GM12878 (cell line): ENCODE data around the gene MAD1L1. TPM values are rescaled to one million over a fixed set of nuclear protein-coding genes. Genes with fewer than 3 reads are reported as not detected.

ENCODE experiments used
- ATAC-seq: fragments of 200-7000 bp; cut with Tn5 transposase; 3 replicates; pipeline ENCODE4 v1.9.1; 2020; ENCODE audit warnings: mild to moderate bottlenecking, moderate library complexity
- BruUV-seq: library from RNA; stranded (reverse); fragments of 400-500 nt; replicated peaks from 2 replicates; lab custom pipeline; 2021; lab: Mats Ljungman, UMichigan
- CTCF ChIA-PET: fragments of 300-600 bp; sonication (Branson Sonifier 250); formaldehyde crosslinking; extraction: SDS; loops from one replicate; lab custom pipeline; 2021; ENCODE audit warnings: inconsistent platforms; lab: Yijun Ruan, JAX
- POLR2A ChIA-PET: fragments of 350-600 bp; formaldehyde crosslinking; extraction: SDS; loops from one replicate; lab custom pipeline; 2021; ENCODE audit warnings: inconsistent platforms; lab: Charles Lee
- RAD21 ChIA-PET: fragments of 300-600 bp; sonication (Branson Sonifier 250); formaldehyde crosslinking; loops from one replicate; lab custom pipeline; 2023; ENCODE audit warnings: antibody characterized with exemption; ENCODE audit not compliant: unreplicated experiment; lab: Charles Lee
- SMC1A ChIA-PET: fragments of 300-600 bp; sonication (Branson Sonifier 250); formaldehyde crosslinking; loops from one replicate; lab custom pipeline; 2023; ENCODE audit not compliant: unreplicated experiment, uncharacterized antibody; lab: Charles Lee
- DNase-seq: peaks from one replicate; pipeline ENCODE4 v3.0.0-alpha.2; 2011; ENCODE audit warnings: low read depth, low spot score
- FAIRE-seq: peaks from 3 replicates; lab custom pipeline; 2011; peaks lifted over from hg19 to GRCh38; lab: Jason Lieb, UNC
- H2AFZ ChIP-seq: 2 replicates; pipeline ENCODE4 v1.6.0; 2011; ENCODE audit warnings: low read depth, low read length, control low read depth; ENCODE audit not compliant: control insufficient read depth
- H3K27ac ChIP-seq: 2 replicates; pipeline ENCODE4 v1.5.1; 2011; ENCODE audit warnings: control low read depth; ENCODE audit not compliant: control insufficient read depth, insufficient read depth
- H3K27me3 ChIP-seq, 2 experiments: replicated peaks in 1 of 2; 2 replicates each; pipeline versions ENCODE4 v1.6.0 to v1.6.1; 2011; ENCODE audit warnings: low read length in 1 of 2; ENCODE audit not compliant: control insufficient read depth in 2 of 2, insufficient read depth in 2 of 2
- H3K36me3 ChIP-seq, 2 experiments: 2 replicates each; pipeline ENCODE4 v1.5.1; 2011; ENCODE audit warnings: low read length in 1 of 2; ENCODE audit not compliant: control insufficient read depth in 2 of 2, insufficient read depth in 2 of 2
- H3K4me1 ChIP-seq: 2 replicates; pipeline ENCODE4 v1.6.1; 2011; ENCODE audit warnings: mild to moderate bottlenecking, low read length, moderate library complexity, mixed read lengths; ENCODE audit not compliant: control insufficient read depth, insufficient read depth
- H3K4me2 ChIP-seq: 2 replicates; pipeline ENCODE4 v1.6.0; 2011; ENCODE audit warnings: control low read depth; ENCODE audit not compliant: control insufficient read depth, insufficient read depth
- H3K4me3 ChIP-seq: fragments of 200-600 bp; sonication (generic); 2 replicates; pipeline ENCODE4 v1.5.1; 2016
- H3K79me2 ChIP-seq: 2 replicates; pipeline ENCODE4 v1.6.0; 2011; ENCODE audit warnings: low read length; ENCODE audit not compliant: control insufficient read depth, insufficient read depth
- H3K9ac ChIP-seq: 2 replicates; pipeline ENCODE4 v1.8.0; 2011; ENCODE audit warnings: low read length, control low read depth, mixed read lengths; ENCODE audit not compliant: control insufficient read depth, insufficient read depth
- H3K9me3 ChIP-seq: replicated peaks from 3 replicates; pipeline ENCODE4 v1.5.1; 2011; ENCODE audit warnings: mild to moderate bottlenecking, low read length; ENCODE audit not compliant: control insufficient read depth, insufficient read depth
- H4K20me1 ChIP-seq: 2 replicates; pipeline ENCODE4 v1.6.0; 2011; ENCODE audit not compliant: control insufficient read depth, insufficient read depth
- BRCA1 ChIP-seq: IDR thresholded peaks from 2 replicates; pipeline ENCODE4 v1.6.1; 2011; ENCODE audit warnings: low read depth, low read length, improper control_type of control experiment
- CBFB ChIP-seq: IDR thresholded peaks from 2 replicates; pipeline ENCODE4 v1.6.1; 2016; ENCODE audit warnings: antibody characterized with exemption, low read depth
- CEBPB ChIP-seq, 2 experiments: fragments of 150-350 bp in 1 of 2; IDR thresholded peaks; 2 replicates each; pipeline ENCODE4 v1.6.1; 2012 to 2014; ENCODE audit warnings: low read depth in 2 of 2, low read length in 2 of 2, borderline replicate concordance in 1 of 2, inconsistent platforms in 1 of 2
- RAD21 ChIP-seq: IDR thresholded peaks from 2 replicates; pipeline ENCODE4 v1.6.1; 2011; ENCODE audit warnings: mild to moderate bottlenecking, low read depth, low read length, moderate library complexity; ENCODE audit not compliant: insufficient read depth
- ZNF274 ChIP-seq: IDR thresholded peaks from one replicate; pipeline ENCODE4 v1.8.0; 2011; ENCODE audit not compliant: insufficient read length, insufficient read depth
- WGBS: methylation state at CpG from one replicate; pipeline ENCODE4 v1.1.6; 2016; ENCODE audit warnings: low lambda C conversion rate; ENCODE audit not compliant: insufficient replicate concordance, insufficient coverage; ENCODE audit errors: missing lambda C conversion rate; 5-methylcytosine and 5-hydroxymethylcytosine counted together
- in situ Hi-C: fragments of 300-500 bp; cut with MboI; formaldehyde crosslinking; loops from 9 replicates; pipeline ENCODE4 v1.14.3; 2018; ENCODE audit warnings: mixed read lengths
- intact Hi-C: fragments of 100-400 bp; cut with micrococcal nuclease; formaldehyde crosslinking; loops from one replicate; pipeline ENCODE4 v1.14.2; 2022; ENCODE audit not compliant: unreplicated experiment
- polyA plus RNA-seq, 11 experiments: library from polyadenylated mRNA; depleted of rRNA in 4 of 11; unstranded in 6 of 11; stranded (reverse) in 5 of 11; fragments of >200 nt; fragmentation: Nextera tagmentation in 4 of 11; fragmentation: Illumina TruSeq in 1 of 11; extraction: Ambion mirVana in 4 of 11; extraction: Trizol in 1 of 11; gene quantifications; 1 replicate in 1 of 11; 2 replicates in 10 of 11; pipeline versions ENCODE4 v1.2.1 to v1.2.3, GENCODE V29; 2011 to 2016; ENCODE audit warnings: inconsistent platforms in 2 of 11, missing spikeins in 2 of 11, low read depth in 1 of 11
- total RNA-seq, 4 experiments: library from RNA; depleted of rRNA in 3 of 4; stranded (reverse); fragments of >200 nt in 3 of 4; fragmentation: Illumina TruSeq in 1 of 4; extraction: Trizol in 1 of 4; gene quantifications; 2 replicates each; pipeline versions ENCODE4 v1.2.1 to v1.2.3, GENCODE V29; 2013 to 2021
- TF ChIP-seq, protein P1 (sequence below): IDR thresholded peaks from 2 replicates; pipeline ENCODE4 v1.6.1; 2011; ENCODE audit warnings: low read depth, low read length, improper control_type of control experiment, borderline replicate concordance

Gene MAD1L1
- total and polyA plus RNA-seq, 10 of the 15 experiments (the other 5 are each of a cell fraction or from before 2014, with no cell fraction given) = 2.2 to 76.8 (median 38.3) TPM

DNA sequence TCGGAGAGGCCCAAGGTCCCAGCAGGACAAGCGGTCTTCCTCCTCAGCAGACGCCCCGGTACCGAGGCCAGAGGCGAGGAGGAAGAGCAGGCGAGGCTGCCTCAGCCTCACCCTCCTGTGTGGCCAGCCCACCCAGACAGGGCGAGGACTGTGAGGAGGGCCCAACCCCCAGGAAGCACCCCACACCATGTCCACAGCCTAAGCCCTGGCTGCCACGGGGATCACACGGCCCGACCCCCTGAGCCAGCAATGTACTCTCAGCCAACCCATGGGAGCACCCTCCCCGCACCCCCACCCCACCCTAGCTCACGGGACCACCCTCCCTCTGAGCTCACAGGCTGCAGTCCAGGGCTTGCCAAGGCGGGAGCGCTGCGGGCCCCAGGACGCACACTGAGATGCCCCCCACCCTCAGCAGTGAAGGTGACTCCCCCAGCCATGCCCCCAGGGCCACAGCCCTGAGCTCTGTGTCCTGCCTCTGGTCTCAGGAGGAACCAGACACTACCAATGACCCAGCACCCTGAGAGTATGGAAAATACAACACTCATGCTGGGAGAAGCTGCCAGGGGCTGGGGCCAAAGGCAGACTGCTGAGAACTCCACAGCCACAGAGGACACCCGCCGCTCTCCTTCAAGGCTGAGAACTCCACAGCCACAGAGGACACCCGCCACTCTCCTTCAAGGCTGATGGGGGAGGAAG is 93.6 kb downstream of the MAD1L1 start:
- no TSS peak for BruUV-seq
- H3K27me3 ChIP-seq = no peaks in the 10 kb centered on the region
- ChIA-PET CTCF (no interaction called here), POLR2A (no interaction called here), SMC1A (interaction anchor here (0.7 kb wide), 1 partner anchor 10 kb away, joined by 3 read pairs; no protein-coding TSS in a partner anchor), RAD21 (no interaction called here)
- peak overlapping the region; percentile 88 for H2AFZ ChIP-seq
- H3K4me2 ChIP-seq = peak overlapping the region; percentile 54; the same call in 1 of the 2 replicates
- no peaks in the 10 kb centered on the region for H3K9me3 ChIP-seq
- DNase-seq = no peak
- H3K9ac ChIP-seq = no peak overlapping the region
- H3K27ac ChIP-seq = peak overlapping the region; percentile 35; the same call in 1 of the 2 replicates
- 88% methylated on average over 17 of the region's 20 CpGs for WGBS
- H4K20me1 ChIP-seq = no peaks in the 10 kb centered on the region
- peak; percentile 14; the same call in 1 of the 3 replicates for ATAC-seq
- TF ChIP-seq, protein P1, sequence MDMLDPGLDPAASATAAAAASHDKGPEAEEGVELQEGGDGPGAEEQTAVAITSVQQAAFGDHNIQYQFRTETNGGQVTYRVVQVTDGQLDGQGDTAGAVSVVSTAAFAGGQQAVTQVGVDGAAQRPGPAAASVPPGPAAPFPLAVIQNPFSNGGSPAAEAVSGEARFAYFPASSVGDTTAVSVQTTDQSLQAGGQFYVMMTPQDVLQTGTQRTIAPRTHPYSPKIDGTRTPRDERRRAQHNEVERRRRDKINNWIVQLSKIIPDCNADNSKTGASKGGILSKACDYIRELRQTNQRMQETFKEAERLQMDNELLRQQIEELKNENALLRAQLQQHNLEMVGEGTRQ = no peak
- no peak for TF ChIP-seq BRCA1
- no peak for TF ChIP-seq RAD21
- TF ChIP-seq ZNF274 = no peak
- no peak for TF ChIP-seq CEBPB (IDR thresholded peaks at IDR 0.05; ENCODE audit: borderline replicate concordance in 1 of 2, low read depth in 2 of 2, low read length in 2 of 2)
- TF ChIP-seq CBFB = no peak
- intact Hi-C loops = no loop called here
- H3K4me3 ChIP-seq = no peak overlapping the region
- in situ Hi-C loops = no loop called here
- no peak for FAIRE-seq
- no peaks in the 10 kb centered on the region for H3K79me2 ChIP-seq
- H3K36me3 ChIP-seq = peaks cover 0 to 7% of the 10 kb centered on the region in 2 experiments; a peak in 3 of 4 replicates
- H3K4me1 ChIP-seq = peaks cover 7% of the 10 kb centered on the region; the same call in 1 of the 2 replicates
